Measurements from ENCODE around the gene ARL15.

- TF ChIP-seq EZH2 (IDR thresholded peaks at IDR 0.05; ENCODE audit: borderline replicate concordance, low read depth, low read length, poor library complexity, severe bottlenecking) (no peak), CTCF (conservative IDR thresholded peaks at IDR 0.05; ENCODE audit: low read depth, low read length) (no peak)
Measured at GRCh38 chr5:54251981-54252380, 58.4 kb downstream of the ARL15 start.
